GM12892 (cell line): ENCODE results near the gene VGLL4.

Experiments used
- POLR2A ChIP-seq: IDR thresholded peaks from 2 replicates; pipeline ENCODE4 v1.6.1; 2011; ENCODE audit warnings: low read depth, low read length, control low read depth
- POLR2AphosphoS5 ChIP-seq: IDR thresholded peaks from 2 replicates; pipeline ENCODE4 v1.6.1; 2011; ENCODE audit warnings: low read depth, low read length, control low read depth

DNA sequence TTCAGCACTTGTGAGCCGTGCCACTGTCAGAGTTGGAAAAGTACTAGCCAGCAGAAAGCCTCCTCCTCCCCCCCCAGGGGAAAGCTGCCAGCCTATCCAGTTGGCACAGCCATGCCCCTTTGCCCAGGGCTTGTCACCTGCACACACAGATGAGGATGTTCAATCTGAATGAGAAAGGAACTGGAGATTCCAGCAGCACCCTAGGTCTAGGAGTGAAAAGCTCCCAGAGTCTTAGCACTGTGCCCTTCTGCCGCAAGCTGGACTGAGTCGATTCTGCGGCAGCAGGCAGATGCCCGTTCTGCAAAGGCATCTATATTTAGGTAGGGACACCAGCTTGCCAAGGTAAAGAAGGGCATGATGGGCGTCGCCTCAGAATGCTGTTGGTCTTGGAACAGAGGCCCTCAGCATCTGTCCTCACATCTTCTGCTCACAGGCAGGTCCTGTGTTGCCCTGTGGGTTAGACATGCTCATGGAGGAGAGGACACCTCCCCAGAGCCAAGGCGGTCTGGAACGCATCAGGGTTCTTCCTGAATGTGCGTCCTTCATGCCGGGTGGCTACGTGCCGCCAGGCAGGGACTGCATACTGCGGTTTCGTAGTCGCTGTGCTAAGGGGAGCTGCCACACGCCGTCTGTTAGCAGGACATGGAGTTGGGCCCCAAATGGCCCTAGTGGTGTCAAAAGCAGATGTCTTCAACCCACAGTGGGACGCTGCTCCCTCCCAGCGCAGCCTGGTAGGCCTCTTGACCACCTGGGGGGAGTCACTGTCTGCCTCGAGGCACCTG, 109.5 kb downstream of the VGLL4 start:
- TF ChIP-seq POLR2A (no peak), POLR2AphosphoS5 (no peak)
